Renal cortex interstitium (tissue), 11 donors: ENCODE measurements around the gene MYRF. TPM values are rescaled to one million over a fixed set of nuclear protein-coding genes. Genes with fewer than 3 reads are reported as not detected.

Source experiments
- DNase-seq, 11 donors: peaks; one replicate each; pipeline ENCODE4 v3.0.0-alpha.2; 2013; ENCODE audit warnings: low read depth in 9 of 11, low spot score in 4 of 11; ENCODE audit errors: extremely low read depth in 1 of 11
- polyA plus RNA-seq, 3 donors: library from polyadenylated mRNA; unstranded; fragments of 120-200 nt; gene quantifications; one replicate each; pipeline ENCODE4 v1.2.1, GENCODE V29; 2013; ENCODE audit not compliant: insufficient read length in 3 of 3

MYRF gene
- polyA plus RNA-seq, 3 donors: 21.7 to 27.8 (median 23.4) TPM

DNA sequence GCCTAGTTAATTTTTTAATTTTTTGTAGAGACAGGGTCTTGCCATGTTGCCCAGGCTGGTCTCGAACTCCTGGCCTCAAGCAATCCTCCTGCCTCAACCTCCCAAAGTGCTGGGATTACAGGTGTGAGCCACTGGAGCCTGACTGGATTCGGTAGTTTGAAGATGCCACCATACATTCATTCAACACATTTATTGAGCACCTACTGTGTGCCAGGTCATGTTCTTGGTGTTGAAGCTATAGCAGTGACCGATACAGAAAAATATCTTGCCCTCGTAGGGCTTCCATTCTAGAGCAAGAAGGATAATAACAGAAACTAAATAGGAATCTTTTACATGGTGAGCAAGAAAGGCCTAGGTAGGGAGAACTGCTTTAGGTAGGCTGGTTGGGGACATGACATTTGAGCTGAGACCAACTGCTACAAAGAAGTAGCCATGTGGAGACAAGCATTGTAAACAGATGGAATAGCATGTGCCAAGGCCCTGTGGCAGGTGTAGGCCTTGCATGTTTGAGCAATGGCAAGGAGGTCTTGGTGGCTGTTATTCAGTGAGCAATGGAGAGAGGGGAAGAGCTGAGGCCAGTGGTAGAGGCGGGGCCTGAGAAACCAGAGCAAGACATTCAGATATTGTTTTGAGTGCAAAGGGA is 1.7 kb upstream of the MYRF start:
- no peak for DNase-seq

DNA sequence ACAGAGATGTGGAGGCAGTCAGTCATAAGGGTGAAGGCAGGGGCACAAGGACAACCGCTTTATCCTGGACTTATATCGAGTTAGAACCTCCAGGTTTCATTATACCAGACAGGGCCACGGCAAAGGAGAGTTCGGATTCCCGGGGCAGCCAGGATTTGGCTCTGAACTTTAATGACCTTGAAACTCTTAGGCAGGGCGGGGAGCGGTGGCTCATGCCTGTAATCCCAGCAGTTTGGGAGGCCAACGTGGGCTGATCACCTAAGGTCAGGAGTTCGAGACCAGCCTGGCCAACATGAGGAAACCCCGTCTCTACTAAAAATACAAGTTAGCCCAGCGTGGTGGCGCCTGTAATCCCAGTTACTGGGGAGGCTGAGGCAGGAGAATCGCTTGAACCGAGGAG is 1.1 kb upstream of the MYRF start:
- DNase-seq: no peak

DNA sequence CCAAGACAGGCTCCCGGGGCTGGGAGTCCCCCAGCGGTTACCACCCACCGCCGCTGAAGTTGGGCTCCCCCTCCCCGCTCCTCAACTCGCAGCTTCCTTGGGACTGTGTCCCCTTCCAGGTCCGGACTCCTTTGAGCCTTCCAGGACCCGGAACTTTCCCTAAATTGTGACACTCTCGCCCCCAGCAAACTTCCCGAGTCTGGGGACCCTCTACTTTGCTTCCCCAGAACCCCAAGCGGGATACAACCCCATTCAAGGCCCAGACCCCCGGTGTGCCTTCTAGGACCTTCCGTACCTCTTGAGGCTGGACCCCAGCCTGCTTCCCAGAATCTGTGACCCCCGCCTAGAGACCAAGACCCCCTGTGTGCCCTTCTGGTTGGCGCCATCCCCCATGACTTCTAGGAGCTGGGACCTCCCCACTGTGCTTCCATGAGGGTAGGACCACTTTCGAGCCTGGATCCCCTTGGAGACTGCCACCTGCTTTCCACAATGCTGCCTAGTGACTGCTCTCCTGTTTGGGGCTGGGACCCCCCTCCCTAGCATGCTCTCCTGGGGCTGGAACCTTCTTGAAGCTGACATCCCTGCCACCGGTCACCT is 587 bp downstream of the MYRF start:
- DNase-seq: no peak

DNA sequence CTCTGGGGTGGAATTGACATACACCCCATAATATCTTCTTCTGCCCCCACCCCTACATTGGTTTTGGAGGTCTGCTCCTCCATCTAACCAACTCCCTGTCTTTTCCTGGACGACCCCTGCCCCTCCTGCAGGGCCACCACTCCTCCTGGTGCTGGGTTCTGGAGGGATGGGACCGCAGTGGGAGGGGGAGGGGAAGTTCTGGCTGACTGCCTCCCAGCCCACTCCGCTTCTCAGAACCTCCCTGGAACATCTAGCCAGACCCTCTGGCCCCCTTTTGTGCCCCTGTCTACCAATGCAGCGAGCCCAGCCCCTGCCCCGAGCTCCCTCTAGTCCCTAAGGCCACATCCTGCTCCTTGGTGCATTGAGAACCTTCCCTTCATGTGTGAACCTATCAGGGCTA is 1.2 kb downstream of the MYRF start:
- no peak for DNase-seq

DNA sequence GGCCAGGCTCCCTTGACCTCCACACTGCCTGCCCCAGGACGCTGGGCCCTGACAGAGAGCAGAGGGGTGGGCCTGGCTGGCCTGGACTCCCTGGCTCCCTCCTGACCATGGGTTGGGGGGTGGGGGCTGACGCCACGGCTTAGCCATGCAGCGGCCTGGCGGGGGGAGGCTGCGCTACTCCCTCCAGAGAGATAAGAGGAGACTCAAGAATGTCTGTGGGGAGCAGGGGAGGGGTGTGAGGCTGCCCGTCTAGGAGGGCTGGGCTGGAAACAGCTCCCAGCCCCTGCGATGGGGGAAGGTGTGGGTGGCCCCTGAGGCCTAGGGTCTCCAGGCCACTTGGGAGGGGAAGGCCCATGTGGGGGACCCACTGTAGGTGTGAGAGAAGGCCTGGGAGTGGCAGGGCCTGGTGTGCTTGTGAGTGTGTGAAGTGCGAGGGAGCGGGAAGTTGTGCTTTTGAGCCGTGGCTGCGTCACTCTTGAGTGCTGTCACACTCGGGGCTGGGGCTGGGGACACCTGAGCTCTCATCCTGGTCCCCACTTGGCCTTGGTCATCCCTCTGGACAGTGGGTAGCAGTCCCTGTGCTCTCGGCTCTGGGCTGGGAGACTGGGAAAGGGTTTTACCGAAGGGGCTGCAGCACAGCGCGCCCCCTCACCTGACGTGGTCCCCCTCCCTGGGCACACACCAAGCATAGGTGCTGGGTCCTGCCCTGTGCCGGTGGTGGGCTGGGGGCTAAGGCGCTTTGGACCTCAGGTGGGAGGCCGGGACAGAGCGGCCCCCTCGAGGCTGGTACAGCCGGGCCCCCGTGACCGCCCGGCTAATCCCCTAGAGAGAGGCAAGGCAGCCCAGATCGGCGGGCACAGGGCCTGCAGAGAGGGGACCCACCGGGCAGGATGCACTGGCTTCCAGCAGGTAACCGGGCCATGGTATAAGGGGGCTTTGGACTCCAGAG is 2.4 kb downstream of the MYRF start:
- DNase-seq: no peak

DNA sequence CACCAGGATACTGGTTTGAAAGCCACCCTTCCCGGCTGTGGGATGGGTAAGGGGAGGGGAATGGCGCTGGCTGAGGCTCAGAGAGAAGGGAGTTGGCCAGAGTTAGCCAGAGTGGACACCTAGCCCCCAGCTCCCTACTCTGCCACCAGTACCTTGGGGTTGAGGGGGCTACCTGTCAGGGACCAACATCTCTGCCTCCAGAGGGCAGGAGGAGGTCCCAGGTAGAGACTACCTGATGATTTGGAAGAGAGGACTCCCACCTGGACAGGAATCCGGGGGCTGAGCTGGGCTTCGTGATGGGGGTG is 3.7 kb downstream of the MYRF start:
- DNase-seq: no peak

DNA sequence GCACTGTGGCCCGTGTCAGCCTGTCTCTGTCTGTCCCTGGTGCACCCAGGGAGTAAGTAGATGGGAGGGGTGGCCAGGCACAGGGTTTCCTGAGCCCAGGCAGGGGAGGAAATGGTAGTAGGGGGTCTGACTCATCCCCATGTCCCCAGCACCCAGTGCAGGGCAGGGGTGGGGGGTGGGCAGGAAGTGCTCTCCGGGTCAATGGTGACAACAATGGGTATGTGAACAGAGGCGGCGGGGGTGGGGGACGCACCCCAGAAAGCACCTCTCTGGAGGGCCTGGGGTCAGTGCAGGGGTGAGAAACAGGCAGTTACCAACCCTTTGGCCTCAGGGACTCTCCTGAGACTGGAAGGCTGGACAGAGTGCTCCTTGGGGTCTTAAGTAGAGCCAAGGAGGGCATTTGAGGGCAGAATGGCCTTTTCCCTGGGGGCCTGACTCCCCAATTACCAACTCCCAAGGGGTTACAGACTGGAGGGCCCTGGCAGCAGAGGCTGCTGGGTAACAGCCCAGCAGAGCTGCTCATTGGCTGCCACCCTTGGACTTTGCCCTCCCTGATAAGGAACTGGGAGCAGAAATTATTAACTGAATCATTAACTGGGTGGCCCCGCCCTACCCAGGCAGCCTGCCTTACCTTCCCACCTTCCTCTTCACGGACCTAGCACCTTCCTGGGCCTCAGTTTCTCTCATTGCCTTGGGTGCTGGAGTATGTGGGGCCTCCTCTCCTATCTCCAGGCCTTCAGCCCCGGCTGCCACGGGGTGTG is 4.2 kb downstream of the MYRF start:
- no peak for DNase-seq

DNA sequence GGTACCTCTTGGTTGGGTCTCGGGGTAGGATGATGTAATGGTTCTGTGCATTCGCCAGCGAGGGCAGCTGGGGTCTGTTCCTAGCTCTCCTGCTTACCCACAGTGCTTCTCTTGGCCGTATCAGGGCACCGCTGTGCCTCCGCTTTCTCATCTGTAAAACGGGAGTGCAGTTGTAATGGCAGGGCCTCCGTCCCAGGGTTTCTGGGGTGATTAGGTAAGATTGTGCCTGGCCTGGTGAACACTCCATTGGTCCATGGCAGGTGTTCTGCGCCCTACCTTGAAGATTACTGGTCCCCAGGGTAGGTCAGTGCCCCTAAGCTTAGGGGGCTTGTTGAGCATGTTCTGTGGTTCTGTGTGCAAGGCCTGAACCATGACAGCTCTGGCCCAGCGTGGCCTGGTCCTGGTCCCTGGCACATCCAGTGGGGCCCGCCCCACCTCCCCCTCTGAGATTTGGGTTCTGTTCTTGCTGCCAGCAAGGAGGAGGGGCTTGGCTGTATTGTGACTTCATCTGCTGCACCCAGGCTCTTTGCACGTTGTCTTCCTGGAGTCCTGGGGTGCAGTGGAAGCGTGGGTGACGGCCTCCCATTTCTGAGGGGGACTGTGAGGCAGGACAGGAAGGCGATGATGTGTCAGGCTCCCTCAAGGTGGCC is 4.9 kb downstream of the MYRF start:
- no peak for DNase-seq

DNA sequence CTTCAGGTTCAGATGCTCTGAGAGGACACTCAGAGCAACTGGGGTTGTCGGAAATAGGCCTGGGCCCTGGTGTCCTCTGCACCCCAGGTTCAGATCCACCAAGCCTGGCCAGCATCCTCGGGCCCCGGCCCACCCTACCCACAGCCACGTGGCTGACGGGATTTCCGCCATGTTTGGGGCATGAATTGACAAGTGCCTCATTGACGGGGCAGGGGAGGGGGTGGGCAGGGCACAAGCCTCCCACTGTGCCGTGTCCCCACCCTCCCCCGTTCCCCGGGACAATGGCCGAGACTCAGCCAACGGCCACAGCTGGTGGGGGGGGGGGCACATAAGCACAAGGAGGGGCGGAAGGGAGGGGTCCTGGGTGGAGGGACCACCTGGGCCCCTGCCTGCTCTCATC is 8.5 kb downstream of the MYRF start:
- DNase-seq: no peak

DNA sequence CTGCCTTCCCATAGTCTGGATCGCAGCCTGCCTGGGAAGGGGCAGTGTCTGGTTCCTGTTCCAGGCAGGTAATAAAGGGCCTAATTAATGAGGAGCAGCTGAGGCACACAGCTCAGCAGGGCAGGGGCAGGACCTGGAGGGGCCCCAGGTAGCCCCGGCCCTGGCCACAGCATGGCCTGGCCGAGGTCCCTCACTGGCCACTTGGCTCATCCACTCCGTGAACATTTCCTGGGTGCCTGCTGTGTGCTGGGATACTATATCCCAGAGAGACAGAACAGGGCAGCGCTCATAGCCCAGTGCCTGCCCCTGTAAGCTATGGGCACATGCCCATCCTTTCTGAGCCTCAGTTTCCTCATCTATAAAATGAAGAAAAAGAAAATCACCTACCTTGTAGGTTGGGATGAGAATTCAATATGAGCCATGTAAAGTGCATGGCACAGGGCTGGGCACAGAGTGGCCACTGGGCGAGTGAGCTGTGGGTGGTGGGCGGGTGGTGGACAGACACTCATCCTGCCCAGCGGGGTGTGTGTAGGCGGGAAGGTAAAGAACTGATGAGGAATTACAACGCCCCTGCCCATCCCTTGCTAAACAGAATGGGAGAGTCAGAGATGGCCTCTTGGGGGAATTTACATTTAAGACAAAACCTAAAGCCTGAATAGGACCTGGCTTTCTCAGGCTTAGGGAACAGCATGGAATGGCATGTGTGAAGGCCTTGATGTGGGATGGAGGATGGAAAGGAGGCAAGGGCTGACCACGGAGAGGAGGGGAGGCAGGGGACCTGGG is 9.2 kb downstream of the MYRF start:
- DNase-seq: no peak

DNA sequence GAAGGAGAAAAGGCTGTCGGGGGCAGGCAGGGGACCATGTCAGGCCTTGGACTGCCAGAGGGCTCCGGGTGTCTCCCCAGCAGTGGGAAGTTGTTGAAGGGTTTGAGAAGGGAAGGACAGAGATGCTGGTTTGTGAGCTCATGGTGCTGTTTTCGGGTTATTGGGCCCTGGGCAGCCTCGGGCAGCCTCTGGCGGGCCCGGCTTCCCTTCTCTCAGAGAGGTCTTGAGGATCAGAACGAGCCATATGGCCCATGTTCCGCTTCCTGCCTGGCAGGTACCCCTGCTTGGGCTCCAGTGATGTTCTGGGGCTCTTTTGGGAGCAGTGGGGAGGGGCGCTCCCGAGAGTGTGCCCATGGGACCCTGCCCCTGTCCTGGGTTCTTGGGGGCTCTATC is 9.8 kb downstream of the MYRF start:
- DNase-seq: no peak

DNA sequence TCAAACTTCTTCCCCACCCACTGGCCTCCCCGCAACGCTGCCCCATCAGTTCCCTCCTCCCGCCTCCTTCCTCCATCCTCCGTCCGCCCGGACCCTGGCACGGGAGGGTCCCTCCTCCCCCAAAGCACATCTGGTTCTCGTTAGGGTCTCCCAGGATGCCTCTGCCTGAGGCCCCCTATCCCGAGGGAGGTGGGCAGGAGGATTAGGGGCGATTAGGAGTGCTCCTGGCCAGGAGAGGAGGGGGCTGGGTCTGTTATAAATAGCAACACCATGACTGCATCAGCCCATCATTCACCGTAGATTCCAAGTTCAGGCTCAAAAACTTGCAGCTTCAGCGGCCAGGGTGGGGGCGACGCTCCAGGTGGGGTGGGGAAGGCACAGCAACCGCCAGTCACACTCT is 10.4 kb downstream of the MYRF start:
- no peak for DNase-seq

DNA sequence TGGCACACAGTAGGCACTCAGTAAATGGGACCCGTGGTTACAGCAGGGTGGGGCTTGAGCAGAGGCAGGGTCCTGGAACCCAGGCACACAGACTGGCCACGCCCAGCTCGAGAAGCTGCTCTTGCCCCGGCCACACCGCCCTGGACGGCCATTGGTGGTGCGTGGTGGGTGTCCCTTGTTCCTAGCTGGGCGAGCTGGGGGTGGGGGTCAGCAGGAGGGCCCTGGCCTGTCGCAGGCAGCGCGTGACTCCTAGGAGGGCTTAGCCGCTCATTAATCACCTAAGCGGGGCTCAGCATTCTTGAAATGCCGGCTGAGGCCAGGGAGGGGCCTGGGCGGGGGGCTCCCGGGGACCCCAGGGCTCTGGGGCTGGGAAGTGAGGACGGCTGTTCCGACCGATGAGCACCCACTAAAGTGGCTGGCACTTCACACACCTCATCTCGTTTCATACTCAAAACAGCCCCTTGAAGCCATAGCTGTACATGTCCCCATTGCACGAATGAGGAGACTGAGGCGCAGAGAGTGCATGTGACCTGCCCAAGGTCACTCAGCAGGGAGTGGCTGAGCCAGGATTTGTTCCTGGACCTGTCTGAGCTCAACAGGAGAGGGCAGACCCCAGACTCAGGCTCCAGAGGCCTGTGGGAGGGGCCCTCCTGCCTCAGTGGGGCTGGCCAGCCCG is 11.6 kb downstream of the MYRF start:
- DNase-seq: no peak

DNA sequence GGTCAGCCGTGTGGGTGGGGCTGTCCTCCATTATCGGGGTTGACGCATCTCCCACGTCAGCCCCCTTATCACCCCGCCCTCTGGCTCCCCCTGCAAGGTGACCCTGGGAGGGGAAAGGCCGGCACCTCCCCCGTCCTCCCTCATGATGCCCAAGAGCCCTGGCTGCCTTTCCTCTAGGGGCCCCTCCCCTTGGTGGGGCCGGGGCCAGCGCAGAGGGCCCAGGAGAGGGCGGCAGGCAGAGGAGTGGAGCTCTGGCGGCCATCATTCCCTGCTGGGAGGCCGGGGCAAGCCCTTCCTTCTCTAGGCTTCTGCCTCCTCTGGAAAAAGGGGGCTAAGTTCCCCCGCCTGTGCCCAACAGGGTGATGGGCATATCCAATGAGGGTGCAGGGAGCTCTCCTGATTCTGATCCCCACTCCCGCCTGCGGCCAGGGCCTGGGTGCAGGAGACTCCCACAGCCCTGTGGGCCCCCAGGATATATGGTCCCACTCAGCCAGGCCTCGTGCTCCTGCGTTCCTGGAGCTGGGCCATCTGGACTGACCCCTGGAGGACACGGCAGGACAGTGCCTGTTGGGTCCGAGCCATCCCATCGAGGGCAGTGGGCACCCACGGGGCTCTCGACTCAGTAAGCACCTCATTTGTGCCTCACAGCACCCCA is 12.3 kb downstream of the MYRF start:
- no peak for DNase-seq

DNA sequence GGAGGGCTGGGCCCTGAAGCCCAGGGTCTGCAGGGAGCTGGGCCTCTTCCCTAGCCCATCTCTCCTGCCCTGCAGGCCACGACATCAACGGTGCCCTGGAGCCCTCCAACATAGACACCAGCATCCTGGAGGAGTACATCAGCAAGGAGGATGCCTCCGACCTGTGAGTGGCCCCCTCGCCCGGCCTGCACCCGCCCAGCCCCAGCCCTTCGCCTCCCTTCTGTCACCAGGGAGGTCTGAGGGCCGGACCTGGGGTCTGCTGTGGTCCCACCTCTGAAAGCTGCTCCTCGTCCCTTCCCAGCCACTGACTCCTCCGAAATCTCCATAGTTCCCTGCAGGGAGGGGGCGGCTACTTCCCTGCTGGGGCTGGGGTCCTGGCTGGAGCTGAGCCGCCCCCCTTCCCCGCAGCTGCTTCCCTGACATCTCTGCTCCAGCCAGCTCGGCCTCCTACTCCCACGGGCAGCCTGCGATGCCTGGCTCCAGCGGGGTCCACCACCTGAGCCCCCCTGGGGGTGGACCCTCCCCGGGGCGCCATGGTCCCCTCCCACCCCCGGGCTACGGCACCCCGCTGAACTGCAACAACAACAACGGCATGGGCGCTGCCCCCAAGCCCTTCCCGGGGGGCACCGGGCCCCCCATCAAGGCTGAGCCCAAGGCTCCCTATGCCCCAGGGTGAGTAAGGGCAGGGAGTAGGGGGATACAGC is 13.3 kb downstream of the MYRF start:
- DNase-seq: no peak

DNA sequence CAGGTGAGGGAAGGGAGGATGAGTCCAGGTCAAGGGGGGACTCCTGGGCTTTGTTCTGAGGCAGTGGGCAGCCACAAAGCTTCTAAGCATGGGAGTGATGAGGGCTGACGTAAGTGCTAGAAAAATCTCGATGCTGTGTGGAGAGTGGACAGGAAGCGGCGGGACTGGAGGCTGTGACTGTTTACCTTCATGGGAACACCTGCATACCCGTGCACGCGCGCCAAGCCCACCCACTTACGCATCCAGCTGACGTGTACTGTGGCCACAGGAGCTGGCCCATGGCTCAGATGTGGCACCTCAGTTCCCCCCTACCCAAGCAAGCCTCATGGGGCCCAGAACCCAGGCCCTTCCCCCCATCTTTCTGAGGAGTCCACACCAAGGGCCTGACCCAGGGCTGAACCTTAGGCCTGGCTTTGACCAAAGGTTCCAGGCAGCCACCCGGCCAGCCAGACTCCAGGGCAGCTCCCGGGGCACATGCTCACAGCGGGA is 14.0 kb downstream of the MYRF start:
- no peak for DNase-seq
